GM12875 (cell line): ENCODE measurements around the gene HEG1.

Experiments used
- H3K4me3 ChIP-seq: one replicate; pipeline ENCODE4 v1.5.1; 2011; ENCODE audit warnings: low read depth, low read length, control low read depth
- TF ChIP-seq, protein P1 (sequence below): IDR thresholded peaks from 2 replicates; pipeline ENCODE4 v1.5.1; 2011; ENCODE audit warnings: low read depth, mild to moderate bottlenecking, control low read depth, inconsistent platforms, low read length, moderate library complexity, borderline replicate concordance; ENCODE audit not compliant: insufficient read depth

The HEG1 gene

DNA sequence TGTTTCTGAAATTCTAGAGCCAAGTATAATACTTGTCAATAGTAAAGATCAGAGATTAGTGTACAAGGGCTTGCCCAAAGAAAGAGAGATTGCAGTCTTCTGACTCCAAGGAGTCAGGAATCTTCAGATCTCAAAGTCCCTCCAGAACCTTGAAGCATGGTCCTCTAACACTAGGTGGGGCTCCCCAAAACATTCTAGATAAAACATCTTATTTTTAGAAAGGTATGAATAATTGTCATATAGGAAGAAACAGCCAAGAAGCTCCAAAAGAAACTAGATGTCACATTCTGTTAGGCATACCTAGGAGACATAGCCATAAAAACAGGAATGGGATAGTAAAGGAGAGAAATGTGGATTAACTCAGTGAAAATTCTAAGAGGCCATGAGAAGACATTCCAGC lies 132.0 kb downstream of the HEG1 start:
- TF ChIP-seq, protein P1, sequence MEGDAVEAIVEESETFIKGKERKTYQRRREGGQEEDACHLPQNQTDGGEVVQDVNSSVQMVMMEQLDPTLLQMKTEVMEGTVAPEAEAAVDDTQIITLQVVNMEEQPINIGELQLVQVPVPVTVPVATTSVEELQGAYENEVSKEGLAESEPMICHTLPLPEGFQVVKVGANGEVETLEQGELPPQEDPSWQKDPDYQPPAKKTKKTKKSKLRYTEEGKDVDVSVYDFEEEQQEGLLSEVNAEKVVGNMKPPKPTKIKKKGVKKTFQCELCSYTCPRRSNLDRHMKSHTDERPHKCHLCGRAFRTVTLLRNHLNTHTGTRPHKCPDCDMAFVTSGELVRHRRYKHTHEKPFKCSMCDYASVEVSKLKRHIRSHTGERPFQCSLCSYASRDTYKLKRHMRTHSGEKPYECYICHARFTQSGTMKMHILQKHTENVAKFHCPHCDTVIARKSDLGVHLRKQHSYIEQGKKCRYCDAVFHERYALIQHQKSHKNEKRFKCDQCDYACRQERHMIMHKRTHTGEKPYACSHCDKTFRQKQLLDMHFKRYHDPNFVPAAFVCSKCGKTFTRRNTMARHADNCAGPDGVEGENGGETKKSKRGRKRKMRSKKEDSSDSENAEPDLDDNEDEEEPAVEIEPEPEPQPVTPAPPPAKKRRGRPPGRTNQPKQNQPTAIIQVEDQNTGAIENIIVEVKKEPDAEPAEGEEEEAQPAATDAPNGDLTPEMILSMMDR = no peak
- H3K4me3 ChIP-seq = no peak overlapping the region

GRCh38 chr3:124920718-124921117 lies 135.1 kb downstream of the HEG1 start:
- TF ChIP-seq, protein P1 = no peak
- no peak overlapping the region for H3K4me3 ChIP-seq

- TF ChIP-seq, protein P1 = no peak
- no peak overlapping the region for H3K4me3 ChIP-seq
Measured at GRCh38 chr3:124919756-124920155, 136.0 kb downstream of the HEG1 start.

- no peak overlapping the region for H3K4me3 ChIP-seq
- TF ChIP-seq, protein P1 = no peak
Measured at GRCh38 chr3:124918524-124918923, 137.3 kb downstream of the HEG1 start.

GRCh38 chr3:124916837-124917409 lies 138.9 kb downstream of the HEG1 start:
- no peak overlapping the region for H3K4me3 ChIP-seq
- TF ChIP-seq, protein P1 = no peak
